Islet of Langerhans (tissue), 1 donor: ENCODE data around the gene ZC3H6.
"Not testable (repeated sequence)": the region's sequence is repeated elsewhere in the genome, so short reads cannot be mapped to it uniquely, and the experiment has no call there.

Experiments
- FAIRE-seq: peaks from one replicate; lab custom pipeline; 2011; peaks lifted over from hg19 to GRCh38; lab: Jason Lieb, UNC

ZC3H6 gene

DNA sequence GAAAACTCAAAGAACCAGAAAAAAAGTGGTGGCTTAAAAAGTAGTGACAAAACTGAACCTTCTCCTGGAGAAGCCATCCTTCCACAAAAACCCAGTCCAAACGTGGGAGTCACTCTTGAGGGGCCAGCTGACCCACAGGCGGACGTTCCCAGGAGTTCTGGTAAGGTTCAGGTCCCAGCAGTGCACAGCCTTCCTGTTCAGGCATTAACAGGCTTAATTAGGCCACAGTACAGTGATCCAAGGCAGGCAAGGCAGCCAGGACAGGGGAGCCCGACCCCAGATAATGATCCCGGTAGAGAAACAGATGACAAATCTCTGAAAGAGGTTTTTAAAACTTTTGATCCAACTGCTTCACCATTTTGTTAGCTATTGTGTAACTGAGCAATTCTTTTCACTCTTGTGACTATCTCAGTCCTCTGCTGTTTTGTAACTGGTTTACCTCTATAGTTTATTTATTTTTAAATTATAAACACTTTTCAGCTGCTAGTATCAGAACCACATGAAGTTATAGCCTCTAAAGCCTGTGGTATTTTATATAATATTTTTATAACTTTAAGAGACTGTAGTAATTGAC lies 56.8 kb downstream of the ZC3H6 start:
- no peak for FAIRE-seq

DNA sequence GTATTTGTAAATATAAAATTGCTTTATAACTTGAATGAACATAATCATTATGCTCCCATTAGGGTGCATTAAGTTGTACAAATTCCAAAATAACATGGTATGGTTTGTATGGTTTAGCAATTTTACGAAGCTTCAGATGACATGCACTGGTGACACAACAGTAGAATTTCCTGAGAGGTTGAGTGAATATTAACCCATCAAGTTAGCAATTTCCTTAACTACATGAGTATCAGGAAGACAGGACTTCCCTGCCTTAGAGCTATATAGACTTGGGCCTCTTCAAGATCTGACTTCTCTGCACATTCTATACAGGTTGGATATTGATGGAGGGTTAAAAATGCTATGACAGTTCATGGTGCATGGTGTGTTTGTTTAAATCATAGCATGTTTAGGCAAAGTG lies 60.2 kb downstream of the ZC3H6 start:
- FAIRE-seq, result no peak

DNA sequence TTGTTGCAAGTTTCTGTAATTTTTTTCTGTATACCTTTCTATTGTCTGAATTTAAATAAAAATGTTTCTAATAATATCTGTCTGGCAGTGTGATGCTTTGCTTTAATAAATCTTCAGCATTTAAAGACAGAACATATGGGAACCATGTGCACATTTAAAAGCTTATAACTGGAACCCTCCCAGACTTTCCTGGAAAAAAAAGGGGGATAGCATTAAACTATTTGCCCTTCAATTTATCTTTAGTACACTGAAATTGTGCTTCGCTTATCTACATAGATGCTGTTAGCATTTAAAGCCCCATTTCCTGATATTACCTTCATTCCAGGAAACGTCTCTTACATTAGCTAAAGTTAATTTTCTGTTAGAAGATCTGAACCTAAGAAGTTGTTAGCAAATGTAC lies 64.6 kb downstream of the ZC3H6 start:
- no peak for FAIRE-seq

DNA sequence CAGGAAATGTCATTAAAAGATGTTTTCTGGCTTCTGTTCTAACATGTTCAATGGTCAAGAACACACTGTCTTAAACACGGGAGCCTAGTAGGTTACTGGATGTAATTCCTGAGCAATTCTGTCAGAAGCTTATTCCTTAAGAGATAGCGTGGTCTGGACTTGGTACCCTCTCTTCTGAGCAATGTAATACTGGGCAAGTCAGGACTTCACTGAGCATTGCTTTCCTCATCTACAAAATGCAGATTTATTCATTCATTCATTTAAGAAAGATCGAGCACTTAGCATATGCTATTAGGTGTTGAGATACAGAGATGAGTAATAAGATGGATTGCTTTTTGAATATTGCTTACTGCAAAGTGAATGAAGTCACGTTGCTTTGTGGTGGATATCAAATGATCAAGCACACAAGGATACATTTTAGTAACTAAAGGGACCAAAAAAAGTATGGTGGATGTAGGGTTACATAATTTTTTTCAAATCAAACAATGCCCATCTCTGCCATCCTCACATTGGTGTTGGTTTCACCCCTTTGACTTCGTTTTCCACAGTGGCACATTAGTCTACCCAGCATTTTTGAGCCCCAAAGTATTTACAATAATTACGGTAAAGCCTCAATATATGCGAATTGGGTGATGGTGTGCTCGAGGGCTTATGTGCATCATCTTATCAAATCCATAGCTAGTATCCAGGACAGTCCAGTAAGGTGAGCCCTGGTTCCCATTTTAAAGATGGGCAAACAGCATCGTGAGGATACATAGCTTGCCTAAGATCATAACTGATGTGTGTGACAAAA lies 65.3 kb downstream of the ZC3H6 start:
- FAIRE-seq, result peak; percentile 49

DNA sequence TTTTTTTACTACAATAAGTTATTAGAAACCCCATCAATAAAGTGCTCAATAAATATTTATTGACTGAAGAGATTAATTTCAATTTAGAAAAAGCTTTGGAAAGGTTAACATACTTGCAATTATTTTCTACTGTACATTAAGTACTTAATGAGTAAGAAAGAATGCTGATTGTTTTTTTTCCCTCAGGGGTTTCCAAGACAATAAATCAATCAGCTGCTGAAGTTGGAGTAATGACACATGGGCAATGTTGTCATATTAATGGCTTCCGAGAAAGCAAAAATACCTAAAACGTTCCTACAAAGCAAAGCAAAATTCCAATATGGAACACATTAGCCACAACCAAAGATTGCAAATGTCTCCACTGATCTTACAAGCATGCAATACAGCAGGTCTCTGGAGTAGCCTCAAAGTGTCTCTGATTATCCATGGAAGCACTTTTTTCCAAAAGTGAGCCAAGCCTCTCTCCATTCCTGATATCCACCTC lies 66.7 kb downstream of the ZC3H6 start:
- FAIRE-seq, result no peak

DNA sequence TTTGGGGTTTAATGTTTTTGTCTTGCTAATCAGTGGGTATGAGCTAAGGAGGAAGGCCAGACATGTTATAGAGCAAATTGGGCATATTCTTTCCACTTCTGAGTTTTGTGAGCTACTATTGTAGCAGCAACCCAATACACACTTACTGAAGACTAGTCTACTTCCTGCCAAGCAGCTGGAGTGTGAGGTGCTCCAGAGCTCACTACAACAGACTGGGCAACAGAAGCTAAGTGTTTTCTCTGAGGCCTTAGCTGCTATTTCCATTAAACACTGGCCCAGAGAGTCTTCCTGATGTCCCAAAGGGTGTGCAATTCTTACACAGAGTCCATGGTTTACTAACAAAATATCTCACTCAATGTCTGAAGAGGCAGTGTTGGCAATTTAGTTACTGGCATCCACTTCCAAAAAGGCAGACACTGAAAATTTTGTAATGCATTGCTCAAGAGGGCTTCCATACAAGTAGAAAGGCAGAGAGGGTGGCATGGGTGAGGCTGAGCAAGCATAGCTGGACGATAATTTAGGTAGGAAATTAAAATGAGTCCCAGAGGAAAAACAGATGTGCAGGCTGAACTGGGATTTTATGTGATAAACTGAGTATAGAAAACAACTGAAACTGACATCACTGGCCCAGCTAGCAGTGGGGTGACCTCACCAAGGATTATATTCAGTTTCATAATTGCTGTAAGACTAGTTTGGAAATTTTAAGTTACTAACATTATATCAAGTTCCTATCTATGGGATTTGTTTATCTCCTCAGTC lies 68.6 kb downstream of the ZC3H6 start:
- FAIRE-seq, result no peak

DNA sequence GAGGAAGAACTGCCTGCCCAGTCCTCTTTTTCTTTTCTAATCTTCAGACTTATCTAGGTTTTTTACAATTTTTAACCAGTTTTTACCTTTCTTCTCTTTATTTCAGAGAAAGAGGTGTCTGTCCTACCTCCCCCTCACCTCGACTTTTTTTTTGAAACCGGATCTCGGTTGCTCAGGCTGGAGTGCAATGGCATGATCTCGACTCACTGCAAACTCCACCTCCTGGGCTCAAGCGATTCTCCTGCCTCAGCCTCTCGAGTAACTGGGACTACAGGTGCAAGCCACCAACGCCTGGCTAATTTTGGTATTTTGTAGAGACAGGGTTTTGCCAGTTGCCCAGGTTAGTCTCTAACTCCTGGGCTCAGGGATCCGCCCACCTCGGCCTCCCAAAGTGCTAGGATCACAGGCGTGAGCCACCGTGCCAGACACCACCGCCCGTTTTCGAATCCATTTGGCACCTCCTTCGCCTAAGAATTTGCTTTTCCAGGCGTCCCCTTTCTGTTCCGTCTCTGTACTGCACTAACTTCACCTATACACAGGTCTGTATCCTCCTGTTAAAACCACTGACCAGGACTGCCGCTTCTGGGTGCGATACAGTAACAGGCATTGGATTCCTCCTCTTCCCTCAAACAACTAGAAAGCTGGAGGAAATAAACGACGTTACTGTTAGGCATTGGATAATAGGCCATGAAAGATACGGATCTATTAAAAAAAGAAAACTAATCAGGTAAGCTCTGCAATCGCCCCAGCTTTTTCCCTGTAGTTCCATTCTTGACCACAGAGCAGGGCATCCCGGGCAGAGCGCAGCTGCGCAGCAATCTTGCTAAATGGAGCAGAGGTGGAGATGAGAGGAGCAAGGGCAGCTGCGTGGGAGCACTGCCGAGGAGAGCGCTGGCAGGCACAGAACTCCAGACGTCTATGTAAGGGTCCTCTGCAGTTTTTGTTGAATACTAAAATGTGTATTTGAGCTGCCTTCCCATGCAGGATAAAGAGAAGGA lies 69.9 kb downstream of the ZC3H6 start:
- no peak for FAIRE-seq

DNA sequence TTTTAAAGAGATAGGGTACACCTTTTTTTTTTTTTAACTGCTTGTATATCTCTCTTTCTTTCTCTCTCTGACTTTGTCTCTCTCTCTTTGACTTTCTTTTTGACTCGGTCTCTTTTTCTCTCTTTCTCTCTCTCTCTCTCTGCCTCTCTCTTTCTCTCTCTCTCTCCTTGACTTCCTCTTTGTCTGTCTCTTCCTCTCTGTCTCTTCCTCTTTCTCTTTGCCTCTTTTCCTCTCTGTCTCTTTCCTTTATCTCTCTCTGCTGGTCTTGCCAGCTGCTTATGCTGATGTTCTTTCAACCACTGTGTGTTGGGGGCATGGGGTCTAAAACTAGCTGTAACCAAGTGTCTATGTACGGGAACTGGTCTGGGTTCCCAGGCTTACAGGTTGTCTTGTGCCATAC lies 76.9 kb downstream of the ZC3H6 start:
- FAIRE-seq, result not testable (repeated sequence)

DNA sequence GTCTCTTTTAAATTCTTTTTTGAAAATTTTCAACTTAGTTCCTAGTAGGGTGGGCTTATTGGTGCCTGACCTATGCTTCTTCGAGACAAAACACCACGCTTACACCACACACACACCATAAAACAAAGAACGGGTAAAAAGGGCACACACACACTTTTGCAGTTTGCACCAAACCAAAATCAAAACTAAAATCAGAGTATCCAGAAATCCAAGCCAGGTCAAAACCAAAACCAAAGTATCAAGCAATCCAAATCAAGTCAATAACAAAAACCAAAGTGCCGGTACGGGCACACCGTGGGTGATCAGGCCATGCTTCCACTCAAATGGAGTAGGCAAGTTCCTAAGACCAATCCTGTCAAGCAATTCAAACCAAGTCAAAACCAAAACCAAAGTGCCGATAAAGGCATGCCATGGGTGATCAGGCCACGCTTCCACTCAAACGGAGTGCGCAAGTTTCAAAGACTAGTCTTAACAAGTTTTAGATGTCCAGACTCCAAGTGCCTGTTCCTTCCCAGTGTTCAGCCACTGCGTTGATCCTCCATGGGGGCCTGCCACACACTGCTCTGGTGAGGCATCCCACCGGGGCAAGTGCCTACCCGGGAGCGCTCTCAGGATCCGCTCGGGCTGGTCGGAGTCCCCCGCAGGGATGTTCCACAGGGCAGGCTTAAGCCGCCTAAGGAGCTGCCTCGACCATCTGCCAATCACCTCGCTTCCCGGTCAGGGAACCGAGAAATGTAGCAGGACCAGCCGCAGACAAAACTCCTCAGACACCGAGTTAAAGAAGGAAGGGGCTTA lies 77.6 kb downstream of the ZC3H6 start:
- FAIRE-seq, result not testable (repeated sequence)

DNA sequence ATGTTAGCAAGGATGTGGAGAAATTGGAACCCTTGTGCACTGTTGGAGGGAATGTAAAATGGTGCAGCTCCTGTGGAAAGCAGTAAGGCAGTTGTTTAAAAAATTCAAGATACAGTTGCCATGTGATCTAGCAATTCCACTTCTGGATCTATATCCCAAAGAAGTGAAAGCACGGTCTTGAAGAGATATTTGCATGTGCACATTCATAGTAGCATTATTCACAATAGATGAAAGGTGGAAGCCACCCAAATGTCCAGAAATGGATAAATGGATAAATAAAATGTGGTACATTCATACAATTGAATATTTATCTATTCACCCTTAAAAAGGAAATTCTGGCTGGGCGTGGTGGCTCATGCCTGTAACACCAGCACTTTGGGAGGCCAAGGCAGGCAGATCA lies 78.9 kb downstream of the ZC3H6 start:
- not testable (repeated sequence) for FAIRE-seq

DNA sequence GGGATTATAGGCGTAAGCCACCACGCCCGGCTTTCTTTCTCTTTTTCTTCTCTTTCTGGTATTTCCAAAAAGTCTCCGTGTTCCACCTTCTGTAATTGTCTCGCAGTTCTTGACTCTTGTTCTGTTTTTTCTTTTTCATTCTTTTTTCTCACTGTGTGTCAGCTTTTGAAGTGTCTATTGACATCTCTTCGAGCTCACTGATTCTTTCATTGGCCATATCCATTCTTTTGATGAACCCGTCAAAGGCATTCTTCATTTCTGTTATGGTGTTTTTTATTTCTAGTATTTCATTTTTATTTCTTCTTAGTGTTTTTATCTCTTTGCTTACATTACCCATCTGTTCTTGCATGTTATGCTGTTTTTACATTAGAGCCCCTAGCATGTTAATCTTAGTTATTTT lies 84.7 kb downstream of the ZC3H6 start:
- not testable (repeated sequence) for FAIRE-seq
